Natural killer cell (primary cell): ENCODE data around the gene SF3B4. TPM values are rescaled to one million over a fixed set of nuclear protein-coding genes. Genes with fewer than 3 reads are reported as not detected.

ENCODE experiments used
- ATAC-seq, 3 donors: fragments of 150-1000 bp in 2 of 3; fragments of 200-7000 bp in 1 of 3; cut with Tn5 transposase; 1 replicate in 1 of 3; 2 replicates in 2 of 3; pipeline ENCODE4 v1.10.0; 2021; ENCODE audit warnings: mild to moderate bottlenecking in 2 of 3, moderate library complexity in 2 of 3
- DNase-seq, 2 donors: peaks; one replicate each; pipeline versions ENCODE4 v3.0.0 to v3.0.0-alpha.2; 2013 to 2021; ENCODE audit warnings: mixed read lengths in 1 of 2
- H3K27ac ChIP-seq: one replicate; pipeline ENCODE4 v1.5.1; 2013; ENCODE audit warnings: mild to moderate bottlenecking, low read length
- H3K27me3 ChIP-seq: one replicate; pipeline ENCODE4 v1.6.1; 2013; ENCODE audit warnings: low read length; ENCODE audit not compliant: control insufficient read depth, insufficient read depth
- H3K36me3 ChIP-seq: one replicate; pipeline ENCODE4 v1.6.1; 2013; ENCODE audit warnings: low read length; ENCODE audit not compliant: control insufficient read depth, insufficient read depth
- H3K4me1 ChIP-seq: one replicate; pipeline ENCODE4 v1.6.1; 2013; ENCODE audit warnings: low read length; ENCODE audit not compliant: control insufficient read depth, insufficient read depth
- H3K4me3 ChIP-seq: one replicate; pipeline ENCODE4 v1.5.1; 2013; ENCODE audit warnings: low read length
- H3K9me3 ChIP-seq: one replicate; pipeline ENCODE4 v1.6.1; 2013; ENCODE audit warnings: low read length; ENCODE audit not compliant: control insufficient read depth, insufficient read depth
- H3K27ac Mint-ChIP-seq, 2 donors: one replicate each; pipeline ENCODE4 v1.8.0; 2022; ENCODE audit warnings: mild to moderate bottlenecking in 2 of 2, mixed read lengths in 2 of 2, moderate library complexity in 1 of 2
- H3K27me3 Mint-ChIP-seq, 2 donors: one replicate each; pipeline ENCODE4 v1.8.0; 2022; ENCODE audit warnings: low read depth in 2 of 2, mixed read lengths in 2 of 2
- H3K36me3 Mint-ChIP-seq: one replicate; pipeline ENCODE4 v1.8.0; 2022; ENCODE audit warnings: mixed read lengths
- H3K4me1 Mint-ChIP-seq, 2 donors: one replicate each; pipeline ENCODE4 v1.8.0; 2022; ENCODE audit warnings: mixed read lengths in 2 of 2
- H3K4me3 Mint-ChIP-seq: one replicate; pipeline ENCODE4 v1.8.0; 2022; ENCODE audit warnings: mild to moderate bottlenecking, moderate library complexity, mixed read lengths
- H3K9me3 Mint-ChIP-seq, 2 donors: one replicate each; pipeline ENCODE4 v1.8.0; 2022; ENCODE audit warnings: mixed read lengths in 2 of 2
- WGBS: methylation state at CpG from one replicate; pipeline ENCODE4 v1.1.7; 2013; ENCODE audit warnings: missing lambda C conversion rate; ENCODE audit not compliant: insufficient coverage; 5-methylcytosine and 5-hydroxymethylcytosine counted together
- intact Hi-C: fragments of 100-400 bp; cut with micrococcal nuclease; formaldehyde crosslinking; loops from one replicate; pipeline ENCODE4 v1.14.2; 2022
- total RNA-seq, 4 donors: library from RNA; stranded (reverse); fragments of 120-200 nt in 1 of 4; gene quantifications; one replicate each; pipeline versions ENCODE4 v1.2.3 to v1.2.4, GENCODE V29; 2013 to 2022
- TF ChIP-seq, protein P1 (sequence below): fragments of 200-600 bp; IDR thresholded peaks from one replicate; pipeline ENCODE4 v1.8.0; 2022; ENCODE audit warnings: antibody characterized with exemption

SF3B4 gene
- total RNA-seq, 3 donors from 2014 or later (not counting 1 experiment from before 2014, with no cell fraction given) = 67.3 to 73.7 (median 68.5) TPM

DNA sequence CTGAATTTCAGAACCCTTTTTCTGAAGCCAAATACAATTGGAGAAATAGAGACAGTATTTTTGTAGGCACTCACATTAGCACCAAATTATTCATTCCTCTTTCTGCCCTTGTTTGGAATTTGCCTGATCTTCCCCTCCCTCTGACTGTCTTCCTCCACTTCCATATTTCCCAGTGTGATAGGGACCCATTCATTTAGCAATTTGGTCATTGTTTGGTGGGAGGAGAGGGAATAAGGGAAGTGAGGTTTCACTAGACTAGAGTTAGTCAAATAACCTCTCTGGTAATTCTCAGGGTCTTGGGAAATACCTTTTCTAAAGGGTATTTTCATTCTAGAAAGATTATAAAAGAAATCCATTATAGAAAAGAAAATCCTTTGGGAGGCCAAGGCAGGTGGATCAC lies 40.0 kb upstream of the SF3B4 start:
- Histone ChIP-seq H3K27ac (no peak overlapping the region), H3K27me3 (no peaks in the 10 kb centered on the region), H3K9me3 (no peaks in the 10 kb centered on the region), H3K4me1 (no peaks in the 10 kb centered on the region), H3K4me3 (no peak overlapping the region), H3K36me3 (peaks cover 47% of the 10 kb centered on the region)
- peaks cover 12% of the 10 kb centered on the region for H3K36me3 Mint-ChIP-seq
- no peak overlapping the region for H3K4me3 Mint-ChIP-seq
- TF ChIP-seq, protein P1, sequence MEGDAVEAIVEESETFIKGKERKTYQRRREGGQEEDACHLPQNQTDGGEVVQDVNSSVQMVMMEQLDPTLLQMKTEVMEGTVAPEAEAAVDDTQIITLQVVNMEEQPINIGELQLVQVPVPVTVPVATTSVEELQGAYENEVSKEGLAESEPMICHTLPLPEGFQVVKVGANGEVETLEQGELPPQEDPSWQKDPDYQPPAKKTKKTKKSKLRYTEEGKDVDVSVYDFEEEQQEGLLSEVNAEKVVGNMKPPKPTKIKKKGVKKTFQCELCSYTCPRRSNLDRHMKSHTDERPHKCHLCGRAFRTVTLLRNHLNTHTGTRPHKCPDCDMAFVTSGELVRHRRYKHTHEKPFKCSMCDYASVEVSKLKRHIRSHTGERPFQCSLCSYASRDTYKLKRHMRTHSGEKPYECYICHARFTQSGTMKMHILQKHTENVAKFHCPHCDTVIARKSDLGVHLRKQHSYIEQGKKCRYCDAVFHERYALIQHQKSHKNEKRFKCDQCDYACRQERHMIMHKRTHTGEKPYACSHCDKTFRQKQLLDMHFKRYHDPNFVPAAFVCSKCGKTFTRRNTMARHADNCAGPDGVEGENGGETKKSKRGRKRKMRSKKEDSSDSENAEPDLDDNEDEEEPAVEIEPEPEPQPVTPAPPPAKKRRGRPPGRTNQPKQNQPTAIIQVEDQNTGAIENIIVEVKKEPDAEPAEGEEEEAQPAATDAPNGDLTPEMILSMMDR = no peak
- ATAC-seq (no peak), DNase-seq (no peak)
- H3K27me3 Mint-ChIP-seq = no peaks in the 10 kb centered on the region
- H3K9me3 Mint-ChIP-seq = no peaks in the 10 kb centered on the region
- intact Hi-C loops = no loop called here
- no peak overlapping the region for H3K27ac Mint-ChIP-seq
- H3K4me1 Mint-ChIP-seq = no peaks in the 10 kb centered on the region

DNA sequence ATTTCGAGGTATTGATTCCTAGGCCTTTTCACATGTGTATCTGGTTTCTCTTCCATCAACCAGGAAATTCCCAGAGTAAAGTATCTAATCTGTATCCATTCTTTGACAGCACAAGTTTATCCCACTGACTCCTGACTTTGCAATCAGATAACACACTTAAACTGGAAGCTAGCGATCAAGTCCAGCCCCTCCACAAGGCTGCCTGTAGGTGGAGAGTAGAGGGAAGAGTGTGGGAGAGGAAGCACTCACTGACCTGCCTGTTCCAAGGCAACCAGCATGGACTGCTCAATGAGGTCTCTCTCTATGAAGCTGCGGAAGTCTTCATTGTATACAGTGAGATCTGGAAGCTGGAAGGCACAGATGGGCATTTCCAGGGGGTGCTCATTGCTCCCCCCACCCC lies 39.4 kb upstream of the SF3B4 start:
- 95% methylated on average over 3 of the region's 3 CpGs for WGBS
- TF ChIP-seq, protein P1 = no peak
- Mint-ChIP-seq H3K9me3 (no peaks in the 10 kb centered on the region), H3K4me1 (peaks cover 0 to 2% of the 10 kb centered on the region in 2 donors), H3K27me3 (no peaks in the 10 kb centered on the region), H3K4me3 (no peak overlapping the region), H3K27ac (no peak overlapping the region), H3K36me3 (peaks cover 12% of the 10 kb centered on the region)
- ATAC-seq = no peak
- H3K4me3 ChIP-seq = no peak overlapping the region
- DNase-seq = no peak
- H3K27ac ChIP-seq = no peak overlapping the region
- no peaks in the 10 kb centered on the region for H3K27me3 ChIP-seq
- H3K4me1 ChIP-seq = no peaks in the 10 kb centered on the region
- intact Hi-C loops = no loop called here
- H3K36me3 ChIP-seq = peaks cover 47% of the 10 kb centered on the region
- H3K9me3 ChIP-seq = no peaks in the 10 kb centered on the region

DNA sequence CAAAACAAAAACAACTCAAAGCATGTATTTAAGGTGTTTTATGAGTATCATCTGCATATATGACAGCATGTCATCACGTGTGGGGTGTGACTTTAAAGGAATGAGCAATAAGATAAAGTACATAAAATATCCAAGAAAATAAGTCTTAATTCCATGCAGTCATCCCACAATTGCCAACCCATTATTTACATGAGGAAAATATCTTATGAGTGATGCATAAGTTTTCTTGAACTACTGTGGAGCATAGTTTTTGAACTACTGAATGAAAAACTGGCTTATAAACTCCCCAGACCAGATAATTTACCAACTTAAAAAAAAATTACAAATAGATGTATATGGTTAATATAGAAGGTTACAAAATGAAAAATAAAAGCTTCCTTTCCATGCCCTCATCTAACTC lies 38.8 kb upstream of the SF3B4 start:
- Mint-ChIP-seq H3K9me3 (no peaks in the 10 kb centered on the region), H3K27me3 (no peaks in the 10 kb centered on the region), H3K36me3 (peaks cover 12% of the 10 kb centered on the region), H3K4me3 (no peak overlapping the region), H3K27ac (no peak overlapping the region), H3K4me1 (peaks cover 0 to 8% of the 10 kb centered on the region in 2 donors)
- H3K4me3 ChIP-seq = no peak overlapping the region
- whole genome bisulfite sequencing = no CpG with 5 or more reads among the region's 1 CpG
- TF ChIP-seq, protein P1 = no peak
- H3K27ac ChIP-seq = no peak overlapping the region
- DNase-seq (no peak), ATAC-seq (no peak)
- no peaks in the 10 kb centered on the region for H3K4me1 ChIP-seq
- no peaks in the 10 kb centered on the region for H3K9me3 ChIP-seq
- intact Hi-C loops = no loop called here
- no peaks in the 10 kb centered on the region for H3K27me3 ChIP-seq
- H3K36me3 ChIP-seq = peaks cover 42% of the 10 kb centered on the region

DNA sequence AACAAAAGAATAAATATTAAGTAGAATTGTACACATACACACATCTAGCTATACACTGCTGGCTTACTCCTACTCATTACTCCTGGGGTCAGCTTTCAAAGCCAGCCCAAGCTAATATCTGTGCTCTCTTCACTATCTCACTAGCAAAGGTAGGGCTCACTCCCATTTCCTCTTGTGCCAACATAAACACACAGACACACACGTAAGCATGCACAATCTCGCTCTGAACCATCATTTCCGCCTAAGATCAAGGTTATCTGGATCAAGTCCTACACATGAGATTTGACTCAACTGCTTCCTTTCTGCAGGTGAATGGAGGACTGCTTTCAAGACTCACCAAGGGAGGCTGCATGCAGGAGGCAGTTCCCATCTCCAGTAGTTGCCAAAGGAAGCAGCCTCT lies 37.8 kb upstream of the SF3B4 start:
- Histone ChIP-seq H3K4me3 (no peak overlapping the region), H3K9me3 (no peaks in the 10 kb centered on the region), H3K36me3 (peaks cover 35% of the 10 kb centered on the region), H3K27me3 (no peaks in the 10 kb centered on the region), H3K4me1 (no peaks in the 10 kb centered on the region), H3K27ac (no peak overlapping the region)
- 98% methylated on average over 3 of the region's 3 CpGs for WGBS
- no peaks in the 10 kb centered on the region for H3K27me3 Mint-ChIP-seq
- no peak overlapping the region for H3K4me3 Mint-ChIP-seq
- H3K4me1 Mint-ChIP-seq = peaks cover 0 to 9% of the 10 kb centered on the region in 2 donors
- DNase-seq (peak in 1 of 2 donors; percentile 27), ATAC-seq (no peak)
- H3K27ac Mint-ChIP-seq = no peak overlapping the region
- peaks cover 12% of the 10 kb centered on the region for H3K36me3 Mint-ChIP-seq
- TF ChIP-seq, protein P1 = no peak
- no peaks in the 10 kb centered on the region for H3K9me3 Mint-ChIP-seq
- intact Hi-C loops = no loop called here
